MCF 10A (cell line): ENCODE measurements around the gene FOXP2. TPM values are rescaled to one million over a fixed set of nuclear protein-coding genes. Genes with fewer than 3 reads are reported as not detected.

Experiments
- BruUV-seq: library from RNA; stranded (reverse); fragments of 400-500 nt; replicated peaks from 2 replicates; lab custom pipeline; 2021; lab: Mats Ljungman, UMichigan
- CTCF ChIA-PET: fragments of 300-600 bp; sonication (Branson Sonifier 250); formaldehyde crosslinking; extraction: SDS; loops from one replicate; lab custom pipeline; 2021; ENCODE audit warnings: antibody characterized with exemption, inconsistent platforms; lab: Yijun Ruan, JAX
- POLR2A ChIA-PET: fragments of 300-600, 350-650 bp; sonication (Branson Sonifier 250); formaldehyde crosslinking; extraction: SDS; loops from one replicate; lab custom pipeline; 2020; ENCODE audit warnings: antibody characterized with exemption, inconsistent platforms; lab: Yijun Ruan, JAX
- DNase-seq: peaks from one replicate; pipeline ENCODE4 v3.0.0-alpha.2; 2018; ENCODE audit not compliant: unreplicated experiment
- H3K27ac Mint-ChIP-seq: one replicate; pipeline ENCODE4 v1.8.0; 2022; ENCODE audit warnings: mild to moderate bottlenecking, low read depth, mixed read lengths; ENCODE audit not compliant: unreplicated experiment
- H3K27me3 Mint-ChIP-seq: one replicate; pipeline ENCODE4 v1.8.0; 2022; ENCODE audit warnings: mixed read lengths; ENCODE audit not compliant: insufficient read depth, unreplicated experiment
- H3K36me3 Mint-ChIP-seq: one replicate; pipeline ENCODE4 v1.8.0; 2022; ENCODE audit warnings: mild to moderate bottlenecking, moderate library complexity, mixed read lengths; ENCODE audit not compliant: insufficient read depth, unreplicated experiment
- H3K4me1 Mint-ChIP-seq: one replicate; pipeline ENCODE4 v1.8.0; 2022; ENCODE audit warnings: mixed read lengths; ENCODE audit not compliant: insufficient read depth, unreplicated experiment
- H3K4me3 Mint-ChIP-seq: one replicate; pipeline ENCODE4 v1.8.0; 2022; ENCODE audit warnings: mild to moderate bottlenecking, moderate library complexity, mixed read lengths; ENCODE audit not compliant: unreplicated experiment
- H3K9me3 Mint-ChIP-seq: one replicate; pipeline ENCODE4 v1.8.0; 2022; ENCODE audit warnings: mixed read lengths; ENCODE audit not compliant: unreplicated experiment
- intact Hi-C: fragments of 100-400 bp; cut with micrococcal nuclease; formaldehyde crosslinking; loops from 2 replicates; pipeline ENCODE4 v1.14.1; 2022
- total RNA-seq: library from RNA; stranded (reverse); gene quantifications from 2 replicates; pipeline ENCODE4 v1.2.3, GENCODE V29; 2022
- TF ChIP-seq, protein P1 (sequence below): fragments of 200-600 bp; IDR thresholded peaks from one replicate; pipeline ENCODE4 v1.8.0; 2022; ENCODE audit warnings: antibody characterized with exemption, mild to moderate bottlenecking; ENCODE audit not compliant: unreplicated experiment

FOXP2 gene
- total RNA-seq, 1 experiment from 2014 or later: not detected

DNA sequence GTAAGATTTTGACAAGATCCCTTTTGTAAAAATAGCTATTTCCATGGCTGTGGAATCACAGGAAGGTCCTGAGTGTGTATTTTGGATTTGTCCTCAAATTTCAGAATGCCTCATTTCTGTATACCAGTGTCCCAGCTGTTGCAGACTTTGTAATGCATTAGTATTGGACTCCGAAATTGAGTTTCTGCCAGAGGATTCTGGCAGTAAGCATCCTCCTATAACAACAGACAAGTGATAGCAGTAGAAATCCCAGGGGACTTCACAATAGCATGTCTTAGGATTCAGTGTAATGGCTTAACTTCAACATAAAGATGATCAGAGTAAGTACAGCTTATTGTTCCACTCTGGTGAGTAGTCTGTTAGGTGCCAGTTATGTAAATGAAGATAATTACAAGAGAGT, 104.6 kb downstream of the FOXP2 start:
- POLR2A ChIA-PET: no interaction called here
- no peak for DNase-seq
- Mint-ChIP-seq H3K36me3 (no peaks in the 10 kb centered on the region), H3K9me3 (no peaks in the 10 kb centered on the region), H3K27me3 (peaks cover 50% of the 10 kb centered on the region), H3K4me3 (no peak overlapping the region), H3K4me1 (no peaks in the 10 kb centered on the region), H3K27ac (no peak overlapping the region)
- BruUV-seq: no TSS peak
- TF ChIP-seq, protein P1, sequence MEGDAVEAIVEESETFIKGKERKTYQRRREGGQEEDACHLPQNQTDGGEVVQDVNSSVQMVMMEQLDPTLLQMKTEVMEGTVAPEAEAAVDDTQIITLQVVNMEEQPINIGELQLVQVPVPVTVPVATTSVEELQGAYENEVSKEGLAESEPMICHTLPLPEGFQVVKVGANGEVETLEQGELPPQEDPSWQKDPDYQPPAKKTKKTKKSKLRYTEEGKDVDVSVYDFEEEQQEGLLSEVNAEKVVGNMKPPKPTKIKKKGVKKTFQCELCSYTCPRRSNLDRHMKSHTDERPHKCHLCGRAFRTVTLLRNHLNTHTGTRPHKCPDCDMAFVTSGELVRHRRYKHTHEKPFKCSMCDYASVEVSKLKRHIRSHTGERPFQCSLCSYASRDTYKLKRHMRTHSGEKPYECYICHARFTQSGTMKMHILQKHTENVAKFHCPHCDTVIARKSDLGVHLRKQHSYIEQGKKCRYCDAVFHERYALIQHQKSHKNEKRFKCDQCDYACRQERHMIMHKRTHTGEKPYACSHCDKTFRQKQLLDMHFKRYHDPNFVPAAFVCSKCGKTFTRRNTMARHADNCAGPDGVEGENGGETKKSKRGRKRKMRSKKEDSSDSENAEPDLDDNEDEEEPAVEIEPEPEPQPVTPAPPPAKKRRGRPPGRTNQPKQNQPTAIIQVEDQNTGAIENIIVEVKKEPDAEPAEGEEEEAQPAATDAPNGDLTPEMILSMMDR: no peak
- CTCF ChIA-PET: interaction anchor here (0.6 kb wide), 1 partner anchor 117 kb away, joined by 3 read pairs; no protein-coding TSS in a partner anchor
- intact Hi-C loops: no loop called here

DNA sequence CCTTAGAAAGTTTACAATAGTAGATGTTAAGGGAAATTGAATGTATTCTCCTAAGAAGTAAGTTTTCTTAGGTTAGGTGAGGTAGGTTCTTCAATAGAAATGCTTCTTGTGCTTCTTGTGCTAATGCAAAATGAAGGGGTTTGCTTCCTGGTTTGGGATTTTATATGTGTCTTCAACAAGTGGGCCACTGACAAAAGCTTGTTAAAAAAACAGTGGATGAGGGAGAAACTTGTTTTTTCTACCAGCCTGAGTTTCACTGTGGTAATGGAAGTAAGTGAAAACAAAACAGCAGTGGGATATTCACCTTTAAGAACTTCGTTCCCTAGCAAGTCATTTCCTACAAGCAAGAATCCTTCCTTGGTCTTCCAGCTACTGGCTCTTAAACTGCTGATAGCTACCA, 107.5 kb downstream of the FOXP2 start:
- no TSS peak for BruUV-seq
- no peaks in the 10 kb centered on the region for H3K9me3 Mint-ChIP-seq
- CTCF ChIA-PET: no interaction called here
- no peaks in the 10 kb centered on the region for H3K36me3 Mint-ChIP-seq
- no peaks in the 10 kb centered on the region for H3K4me1 Mint-ChIP-seq
- intact Hi-C loops: no loop called here
- no peak for DNase-seq
- no peak overlapping the region for H3K4me3 Mint-ChIP-seq
- no peak overlapping the region for H3K27ac Mint-ChIP-seq
- POLR2A ChIA-PET: no interaction called here
- peaks cover 71% of the 10 kb centered on the region for H3K27me3 Mint-ChIP-seq
- TF ChIP-seq, protein P1: no peak

DNA sequence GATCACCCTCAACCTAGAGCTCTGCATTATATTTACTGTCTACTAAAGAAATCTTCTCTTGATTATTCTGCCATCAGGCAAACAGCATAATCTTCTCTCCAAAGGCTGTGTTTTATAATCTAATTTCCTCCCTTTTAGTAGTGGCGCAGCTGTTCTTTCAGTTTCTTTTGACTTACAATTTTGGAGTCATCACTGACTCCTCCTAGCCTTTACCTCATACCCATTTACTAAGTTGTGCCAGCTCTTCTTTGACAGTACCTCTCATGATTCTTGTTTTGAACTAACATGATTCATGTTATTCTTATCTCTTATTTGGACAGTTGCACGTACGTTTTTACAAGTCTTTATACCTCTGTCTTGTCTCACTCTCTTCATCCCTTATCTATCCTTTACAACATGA, 113.0 kb downstream of the FOXP2 start:
- H3K4me1 Mint-ChIP-seq: no peaks in the 10 kb centered on the region
- intact Hi-C loops: no loop called here
- BruUV-seq: no TSS peak
- no peaks in the 10 kb centered on the region for H3K9me3 Mint-ChIP-seq
- POLR2A ChIA-PET: no interaction called here
- no peaks in the 10 kb centered on the region for H3K36me3 Mint-ChIP-seq
- TF ChIP-seq, protein P1: no peak
- no peak for DNase-seq
- CTCF ChIA-PET: no interaction called here
- peaks cover 80% of the 10 kb centered on the region for H3K27me3 Mint-ChIP-seq
- H3K4me3 Mint-ChIP-seq: no peak overlapping the region
- no peak overlapping the region for H3K27ac Mint-ChIP-seq

DNA sequence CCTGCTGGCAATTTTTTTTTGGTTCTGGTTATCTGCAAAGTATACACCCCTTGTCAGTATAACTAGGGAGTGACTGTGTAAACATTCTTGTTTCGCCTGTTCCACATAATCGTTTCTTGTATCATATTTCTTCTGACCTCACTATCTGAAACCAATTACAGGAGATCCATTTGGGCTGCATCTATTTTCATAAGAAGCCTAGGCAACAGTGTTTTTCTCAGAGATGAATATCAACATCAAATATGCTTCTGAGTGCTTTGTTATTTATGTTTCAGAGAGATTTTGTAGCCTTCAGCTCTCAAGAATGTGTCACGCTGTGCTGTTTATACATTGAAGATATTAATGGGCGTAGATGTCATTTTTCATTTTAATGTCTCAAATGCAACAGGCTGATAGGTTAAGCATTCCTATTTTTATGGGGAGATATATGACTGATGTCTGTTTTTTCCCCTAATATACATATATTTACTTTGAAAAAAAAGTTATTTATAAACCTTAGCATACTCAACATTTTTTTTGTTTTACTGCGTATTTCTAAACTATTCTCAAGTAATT, 115.5 kb downstream of the FOXP2 start:
- intact Hi-C loops: no loop called here
- peaks cover 75% of the 10 kb centered on the region for H3K27me3 Mint-ChIP-seq
- H3K36me3 Mint-ChIP-seq: no peaks in the 10 kb centered on the region
- no peak overlapping the region for H3K27ac Mint-ChIP-seq
- H3K4me3 Mint-ChIP-seq: no peak overlapping the region
- DNase-seq: no peak
- ChIA-PET CTCF (interaction anchor here (0.5 kb wide), 1 partner anchor 376 kb away, joined by 4 read pairs; no protein-coding TSS in a partner anchor), POLR2A (no interaction called here)
- no peaks in the 10 kb centered on the region for H3K9me3 Mint-ChIP-seq
- H3K4me1 Mint-ChIP-seq: no peaks in the 10 kb centered on the region
- TF ChIP-seq, protein P1: no peak
- no TSS peak for BruUV-seq
